HG02884 (cell line): ENCODE data around the gene RPS6KA6.
"Not testable (repeated sequence)": the region's sequence is repeated elsewhere in the genome, so short reads cannot be mapped to it uniquely, and the experiment has no call there.

Experiments used
- ATAC-seq: cut with Tn5 transposase; IDR thresholded peaks from one replicate; pipeline ENCODE4 v1.9.1; 2021; ENCODE audit warnings: mild to moderate bottlenecking, moderate library complexity; ENCODE audit not compliant: unreplicated experiment

RPS6KA6 gene

DNA sequence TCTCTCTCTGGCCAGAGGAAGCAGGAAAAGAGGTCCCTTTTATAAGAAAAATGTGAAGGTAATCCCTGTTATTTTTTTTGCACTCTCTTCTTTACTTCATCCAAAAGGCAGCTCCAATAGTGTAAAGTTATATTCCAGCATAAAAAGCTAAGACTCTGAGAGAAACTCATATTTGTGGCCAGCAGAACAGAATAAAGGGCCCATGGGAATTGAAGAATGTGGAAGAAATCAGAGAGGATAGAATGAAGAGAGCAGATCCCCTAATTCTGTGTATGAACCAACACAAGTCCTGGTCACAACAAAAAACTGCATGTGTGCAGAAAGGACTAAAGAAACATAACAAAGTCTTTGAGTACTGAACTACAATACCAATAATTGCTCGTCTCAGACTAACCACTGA is 22.3 kb downstream of the RPS6KA6 start:
- no peak for ATAC-seq

GRCh38 chrX:84162401-84162800 is 25.6 kb downstream of the RPS6KA6 start:
- ATAC-seq = no peak

DNA sequence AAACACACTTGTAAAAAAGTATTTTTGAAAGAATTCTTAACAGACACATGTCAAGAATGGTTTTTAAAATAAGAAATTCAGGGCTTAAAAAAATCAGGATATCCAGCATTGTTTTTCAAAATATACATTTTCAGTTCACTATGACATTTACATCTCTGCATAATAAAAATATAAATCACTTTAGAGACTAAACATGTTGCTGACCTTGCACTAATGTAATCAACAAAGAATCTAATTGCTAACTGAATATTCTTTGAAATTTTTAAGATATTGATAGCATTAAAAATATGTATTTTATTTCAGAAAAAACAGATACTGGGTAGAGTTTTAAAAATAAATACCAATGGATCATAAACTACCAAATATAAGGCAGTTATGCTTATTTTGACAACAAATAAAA is 26.4 kb downstream of the RPS6KA6 start:
- ATAC-seq = no peak

DNA sequence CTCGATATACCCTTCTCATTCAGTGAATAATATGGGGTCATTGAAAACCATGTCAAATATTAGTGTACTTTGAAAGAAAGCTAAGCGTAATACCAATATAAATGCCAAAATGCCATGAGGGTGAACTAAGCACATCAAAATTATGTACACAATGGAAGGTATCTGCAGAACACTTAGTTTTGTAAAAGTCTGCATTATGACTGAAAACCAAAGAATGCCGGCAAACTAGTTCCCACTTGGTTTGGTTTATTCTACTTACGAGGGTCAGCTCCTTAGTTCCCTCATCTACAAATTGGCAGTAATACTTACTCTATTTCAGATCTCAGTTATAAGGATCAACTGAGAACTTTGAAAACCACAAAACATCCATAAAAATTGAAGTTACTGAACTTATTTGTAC is 27.3 kb downstream of the RPS6KA6 start:
- ATAC-seq = no peak

GRCh38 chrX:84156821-84157220 is 31.2 kb downstream of the RPS6KA6 start:
- ATAC-seq = no peak

DNA sequence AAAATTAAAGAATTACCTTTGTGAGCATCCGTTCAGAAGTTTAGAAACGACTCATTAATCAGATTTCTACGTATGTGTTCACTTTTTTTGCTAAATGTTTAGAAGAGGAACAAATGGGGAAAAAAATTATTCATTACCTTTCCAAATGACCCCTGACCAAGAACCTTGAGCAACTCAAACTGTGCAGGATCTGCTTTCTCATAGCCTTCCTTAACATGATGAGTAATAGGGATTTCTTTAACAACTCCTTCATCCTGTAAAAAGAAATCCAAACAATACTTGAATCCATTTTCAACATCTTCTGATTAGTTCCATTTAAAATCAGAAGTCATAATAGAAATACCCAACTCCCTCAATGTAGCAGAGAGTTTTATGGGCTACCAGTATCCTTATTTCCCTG is 32.1 kb downstream of the RPS6KA6 start:
- no peak for ATAC-seq

- ATAC-seq = no peak
These were observed 34.5 kb downstream of the RPS6KA6 start for GRCh38 chrX:84153538-84153937.

DNA sequence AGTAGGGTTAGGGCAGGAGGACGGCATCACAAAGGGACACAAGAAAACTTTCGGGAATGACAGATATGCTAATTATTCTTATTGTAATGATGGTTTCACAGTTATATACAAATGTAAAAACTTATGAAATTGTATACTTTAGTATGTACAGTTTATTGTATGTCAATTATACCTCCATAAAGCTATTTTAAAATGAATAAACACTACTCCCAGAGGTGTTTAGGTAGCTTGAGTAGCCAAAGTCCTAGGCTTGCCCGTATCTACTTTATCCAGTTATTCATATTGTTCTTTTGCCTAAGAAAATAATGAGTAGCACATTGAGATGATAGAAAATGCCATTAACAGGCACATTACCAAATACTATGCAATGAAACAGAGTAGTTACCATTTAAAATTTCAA is 43.0 kb downstream of the RPS6KA6 start:
- no peak for ATAC-seq

GRCh38 chrX:84144281-84144680 is 43.7 kb downstream of the RPS6KA6 start:
- ATAC-seq = no peak

DNA sequence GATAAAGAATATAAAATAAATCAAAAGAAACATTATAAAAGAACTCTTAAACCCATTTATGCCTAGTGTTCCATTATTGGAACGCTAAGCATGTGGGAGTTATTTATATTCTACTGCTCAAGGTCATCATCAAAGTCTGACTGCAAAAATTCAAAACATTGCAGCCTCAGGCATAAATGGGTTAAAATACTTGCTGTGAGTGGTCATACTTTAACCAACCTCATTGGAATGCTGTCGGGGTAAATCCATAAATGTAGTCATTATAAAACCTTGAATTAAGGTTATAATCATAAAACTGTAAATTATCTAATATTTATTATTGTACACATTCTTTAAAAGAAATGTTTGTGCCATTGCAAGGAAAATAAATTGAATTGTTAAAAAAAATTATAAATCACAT is 55.0 kb downstream of the RPS6KA6 start:
- ATAC-seq = no peak

GRCh38 chrX:84123585-84123984 is 64.4 kb downstream of the RPS6KA6 start:
- ATAC-seq = no peak

DNA sequence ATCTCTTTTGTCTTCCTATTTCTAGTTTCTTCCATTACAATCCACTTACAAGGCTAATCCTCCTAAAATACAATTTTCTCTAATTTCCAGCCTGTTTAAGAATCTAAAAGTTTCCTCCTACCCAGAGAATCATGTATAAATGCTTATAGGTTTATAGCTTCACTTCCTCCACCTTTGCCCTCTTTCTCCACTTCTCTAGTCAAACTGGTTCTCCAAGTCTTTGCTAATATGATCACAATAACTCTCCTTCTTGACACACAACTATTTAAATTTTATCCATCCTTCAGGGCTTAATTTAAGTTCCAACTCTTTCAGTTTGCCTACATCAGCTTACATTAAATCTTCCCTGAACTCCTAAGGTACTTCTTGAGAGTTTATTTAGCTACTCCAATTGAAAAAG is 69.2 kb downstream of the RPS6KA6 start:
- no peak for ATAC-seq

DNA sequence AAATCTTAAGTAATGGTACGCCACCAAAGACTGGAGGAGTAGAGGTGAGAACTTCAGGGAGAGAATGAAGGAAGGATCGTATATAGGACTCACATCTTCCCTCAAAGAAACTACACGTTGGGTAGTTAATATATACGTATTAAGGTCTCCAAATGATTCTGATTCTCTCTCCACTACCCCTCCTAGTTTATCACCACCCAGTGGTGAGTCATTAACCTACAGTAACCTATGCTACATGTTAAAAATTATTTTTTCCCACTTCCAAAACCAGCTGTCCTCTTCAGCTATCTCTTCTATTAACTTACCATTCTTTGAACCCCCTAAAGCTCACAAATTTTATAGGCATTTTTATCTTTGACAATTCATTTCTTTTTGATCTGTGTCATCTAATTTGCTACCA is 69.7 kb downstream of the RPS6KA6 start:
- no peak for ATAC-seq

DNA sequence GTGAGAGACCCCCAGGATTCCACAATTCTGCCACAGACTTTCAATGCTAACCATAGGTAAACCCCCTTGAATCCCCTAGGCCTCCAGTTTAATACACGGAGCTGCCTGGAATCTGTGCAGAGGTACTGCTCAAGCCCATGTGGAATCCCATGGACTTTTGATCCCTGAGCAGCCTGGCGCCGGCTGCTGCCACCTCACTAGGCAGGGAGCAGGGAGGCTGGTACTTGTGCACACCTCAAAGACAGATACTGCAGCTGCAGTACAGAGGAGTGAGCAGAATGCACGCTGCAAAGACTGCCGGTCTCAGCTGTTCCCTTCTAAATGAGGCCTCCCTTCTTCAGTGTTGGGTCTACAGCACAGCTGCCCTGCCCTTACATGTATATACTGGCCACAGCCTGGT is 79.4 kb downstream of the RPS6KA6 start:
- no peak for ATAC-seq

- no peak for ATAC-seq
These were observed 88.9 kb downstream of the RPS6KA6 start for GRCh38 chrX:84099120-84099519.

DNA sequence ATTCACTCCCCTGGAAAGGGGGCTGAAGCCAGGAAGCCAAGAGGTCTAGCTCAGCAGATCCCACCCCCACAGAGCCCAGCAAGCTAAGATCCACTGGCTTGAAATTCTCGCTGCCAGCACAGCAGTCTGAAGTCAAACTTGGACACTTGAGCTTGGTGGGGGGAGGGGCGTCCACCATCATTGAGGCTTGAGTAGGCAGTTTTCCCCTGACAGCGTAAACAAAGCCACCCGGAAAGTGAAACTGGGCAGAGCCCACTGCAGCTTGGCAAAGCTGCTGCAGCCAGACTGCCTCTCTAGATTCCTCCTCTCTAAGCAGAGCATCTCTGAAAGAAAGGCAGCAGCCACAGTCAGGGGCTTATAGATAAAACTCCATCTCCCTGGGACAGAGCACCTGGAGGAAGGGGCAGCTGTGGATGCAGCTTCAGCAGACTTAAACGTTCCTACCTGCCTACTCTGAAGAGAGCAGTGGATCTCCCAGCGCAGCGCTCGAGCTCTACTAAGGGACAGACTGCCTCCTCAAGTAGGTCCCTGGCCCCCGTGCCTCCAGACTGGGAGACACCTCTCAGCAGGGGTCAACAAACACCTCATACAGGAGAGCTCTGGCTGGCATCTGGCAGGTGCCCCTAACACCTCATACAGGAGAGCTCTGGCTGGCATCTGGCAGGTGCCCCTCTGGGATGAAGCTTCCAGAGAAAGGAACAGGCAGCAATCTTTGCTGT is 108.4 kb downstream of the RPS6KA6 start:
- not testable (repeated sequence) for ATAC-seq

DNA sequence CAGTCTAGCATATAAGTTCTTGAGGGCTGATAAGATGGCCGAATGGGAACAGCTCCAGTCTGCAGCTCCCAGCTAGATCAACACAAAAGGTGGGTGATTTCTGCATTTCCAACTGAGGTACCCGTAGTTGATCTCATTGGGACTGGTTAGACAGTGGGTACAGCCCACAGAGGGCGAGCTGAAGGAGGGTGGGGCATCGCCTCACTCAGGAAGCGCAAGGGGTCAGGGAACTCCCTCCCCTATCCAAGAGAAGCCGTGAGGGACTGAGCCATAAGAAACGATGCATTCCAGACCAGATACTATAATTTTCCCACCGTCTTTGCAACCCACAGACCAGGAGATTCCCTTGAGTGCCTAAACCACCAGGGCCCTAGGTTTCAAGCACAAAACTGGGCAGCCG is 109.0 kb downstream of the RPS6KA6 start:
- ATAC-seq = no peak

DNA sequence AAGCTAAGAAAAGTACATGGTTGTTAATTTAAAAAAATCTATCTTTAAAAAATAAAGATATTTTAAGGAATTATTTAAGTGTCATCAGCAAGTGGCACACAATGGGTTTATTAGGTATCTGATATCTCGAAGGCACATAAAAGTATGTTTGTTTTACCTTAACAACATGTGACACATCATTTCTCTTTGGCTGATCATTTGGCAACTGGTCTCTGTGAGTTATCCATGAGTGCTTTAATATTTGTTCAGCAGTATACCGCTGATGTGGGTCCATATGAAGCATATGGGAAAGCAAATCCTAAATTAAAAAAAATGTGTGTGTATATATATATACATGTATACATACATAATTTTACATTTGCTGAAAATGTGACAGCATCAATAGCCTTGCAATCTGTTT is 123.2 kb downstream of the RPS6KA6 start:
- ATAC-seq = no peak

- no peak for ATAC-seq
These were observed 123.8 kb downstream of the RPS6KA6 start for GRCh38 chrX:84064164-84064563.

DNA sequence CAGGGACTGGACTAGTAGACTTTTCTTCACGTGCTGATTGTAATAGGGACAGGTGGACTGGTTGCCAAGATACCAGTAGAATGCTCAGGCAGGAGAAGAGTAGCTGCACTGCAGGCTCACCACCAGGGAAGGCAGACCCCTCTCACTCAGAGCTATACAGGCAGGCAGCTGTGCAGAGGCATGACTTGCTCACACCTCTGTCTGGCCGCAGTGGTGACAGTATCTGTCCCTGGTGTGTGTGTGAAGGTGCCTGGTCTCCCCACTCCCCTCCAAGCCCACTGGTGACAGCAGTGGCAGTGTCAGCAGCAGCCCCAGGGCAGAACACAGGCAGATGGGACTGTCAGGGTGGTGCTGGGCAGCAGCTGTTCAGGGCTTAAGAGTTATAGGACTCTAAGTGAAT is 140.7 kb downstream of the RPS6KA6 start:
- ATAC-seq = no peak

DNA sequence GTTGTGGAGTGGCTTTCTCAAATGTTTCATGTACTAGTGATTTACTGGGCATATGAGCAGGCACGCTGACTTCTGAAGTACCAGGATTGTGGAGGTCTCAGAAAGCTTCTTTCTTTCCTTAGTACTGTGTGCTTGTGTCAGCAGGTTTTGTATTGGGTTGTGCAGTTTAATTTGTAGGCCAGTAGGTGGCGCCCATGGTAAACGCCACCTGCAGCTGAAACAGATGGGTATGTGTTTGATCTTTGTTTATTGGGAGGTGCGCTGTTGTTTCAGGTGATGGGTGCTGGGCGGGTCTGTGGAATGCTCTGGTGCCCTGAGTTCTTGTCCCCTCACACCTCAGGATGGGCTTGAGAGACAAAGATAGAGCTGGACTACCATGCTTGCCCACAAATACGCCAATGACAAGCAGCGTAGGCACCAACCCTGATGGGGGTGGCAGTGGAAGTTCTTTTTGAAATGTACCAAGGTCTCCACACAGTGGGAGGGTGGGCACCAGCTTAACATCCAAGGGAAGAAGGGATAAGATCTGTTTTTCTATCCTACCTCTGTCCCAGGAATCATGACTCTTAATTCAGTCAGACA is 141.5 kb downstream of the RPS6KA6 start:
- peak; percentile 93 for ATAC-seq

DNA sequence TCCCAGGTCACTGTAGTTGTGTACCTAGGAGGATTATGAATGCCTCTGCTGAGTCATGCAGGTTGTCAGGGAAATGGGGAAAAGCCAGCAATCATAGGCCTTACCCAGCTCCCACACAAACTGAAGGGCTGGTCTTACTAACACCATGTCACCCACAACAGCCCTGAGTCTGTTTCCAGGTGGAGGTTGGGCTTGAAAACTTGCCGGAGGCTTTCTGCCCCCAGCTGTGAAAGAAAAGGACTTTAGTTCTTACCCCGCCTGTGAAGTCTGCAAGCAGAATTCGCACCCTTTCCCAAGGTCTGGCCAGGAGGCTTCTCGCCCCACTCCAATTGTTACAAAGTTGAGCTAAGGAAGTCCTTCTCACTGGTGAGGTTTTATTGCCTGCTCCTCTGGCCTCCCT is 143.9 kb downstream of the RPS6KA6 start:
- no peak for ATAC-seq
